Transverse colon (tissue), 4 donors: ENCODE results near the gene MPPED2.

Experiments used
- CTCF ChIP-seq, 5 experiments: fragments of 200-600 bp in 3 of 5; fragments of 450-650 bp in 2 of 5; sonication (generic) in 3 of 5; IDR thresholded peaks; 1 replicate in 2 of 5; 2 replicates in 3 of 5; pipeline ENCODE4 v1.5.1; 2016 to 2017; ENCODE audit warnings: antibody characterized with exemption in 5 of 5, inconsistent platforms in 3 of 5, mild to moderate bottlenecking in 2 of 5, moderate library complexity in 1 of 5
- EP300 ChIP-seq: sonication (generic); formaldehyde crosslinking; IDR thresholded peaks from one replicate; pipeline ENCODE4 v1.6.1; 2017; ENCODE audit warnings: antibody characterized with exemption, low read depth
- POLR2A ChIP-seq: fragments of 450-650 bp; IDR thresholded peaks from one replicate; pipeline ENCODE4 v1.6.1; 2016; ENCODE audit warnings: antibody characterized with exemption, mild to moderate bottlenecking, moderate library complexity
- POLR2AphosphoS5 ChIP-seq, 3 donors: sonication (generic); formaldehyde crosslinking; IDR thresholded peaks; one replicate each; pipeline ENCODE4 v1.6.1; 2016; ENCODE audit warnings: antibody characterized with exemption in 3 of 3

GRCh38 chr11:30511408-30511807, 74.7 kb downstream of the MPPED2 start:
- no peak for TF ChIP-seq CTCF (IDR thresholded peaks at IDR 0.05)
- no peak for TF ChIP-seq POLR2A
- TF ChIP-seq POLR2AphosphoS5 (IDR thresholded peaks at IDR 0.05) = no peak
- TF ChIP-seq EP300 = no peak
